HCT116 (cell line): Measurements from ENCODE around the gene MSH3. TPM values are rescaled to one million over a fixed set of nuclear protein-coding genes. Genes with fewer than 3 reads are reported as not detected.

Experiments
- ATAC-seq: fragments of 200-7000 bp; cut with Tn5 transposase; 2 replicates; pipeline ENCODE4 v1.9.1; 2020; ENCODE audit warnings: mild to moderate bottlenecking, moderate library complexity
- BruUV-seq: library from RNA; stranded (reverse); fragments of 400-500 nt; replicated peaks from 2 replicates; lab custom pipeline; 2021; lab: Mats Ljungman, UMichigan
- CTCF ChIA-PET: fragments of 300-600 bp; sonication (Branson Sonifier 250); formaldehyde crosslinking; loops from one replicate; lab custom pipeline; 2021; ENCODE audit warnings: antibody characterized with exemption; lab: Charles Lee
- POLR2A ChIA-PET: fragments of 300-600, 350-600 bp; sonication (Branson Sonifier 250); formaldehyde crosslinking; loops from one replicate; lab custom pipeline; 2021; ENCODE audit warnings: antibody characterized with exemption; lab: Charles Lee
- RAD21 ChIA-PET, 2 experiments: fragments of 300-600 bp; sonication (Branson Sonifier 250); formaldehyde crosslinking; loops; one replicate each; lab custom pipeline; 2023; ENCODE audit warnings: low total read pairs in 2 of 2; ENCODE audit not compliant: uncharacterized antibody in 2 of 2, unreplicated experiment in 2 of 2, low non-redundant PET in 1 of 2; lab: Charles Lee
- DNase-seq: peaks from one replicate; pipeline ENCODE4 v3.0.0-alpha.2; 2010; ENCODE audit warnings: low read depth, low spot score
- H2AFZ ChIP-seq: fragments of 200-600 bp; shearing (Covaris generic), sonication (generic); 2 replicates; pipeline ENCODE4 v1.6.1; 2017; ENCODE audit warnings: low read depth, mixed run types, mixed read lengths, antibody characterized with exemption, low read length; ENCODE audit not compliant: poor library complexity, severe bottlenecking
- H3K27ac ChIP-seq: 2 replicates; pipeline ENCODE4 v1.5.1; 2012; ENCODE audit warnings: low read depth, low read length
- H3K27me3 ChIP-seq: fragments of 200-600 bp; sonication (generic); 2 replicates; pipeline ENCODE4 v1.6.1; 2016; ENCODE audit warnings: mixed run types, low read length, mixed read lengths; ENCODE audit not compliant: insufficient read depth
- H3K36me3 ChIP-seq, 2 experiments: fragments of 200-500 bp in 1 of 2; fragments of 200-600 bp in 1 of 2; sonication (Bioruptor generic) in 1 of 2; sonication (generic) in 1 of 2; 2 replicates each; pipeline versions ENCODE4 v1.5.1 to v1.6.1; 2014 to 2016; ENCODE audit warnings: low read length in 2 of 2, inconsistent platforms in 1 of 2, mixed read lengths in 1 of 2, mixed run types in 1 of 2; ENCODE audit not compliant: insufficient read depth in 2 of 2, control insufficient read depth in 1 of 2
- H3K4me1 ChIP-seq, 2 experiments: fragments of 200-600 bp in 1 of 2; sonication (generic) in 1 of 2; 2 replicates each; pipeline versions ENCODE4 v1.5.1 to v1.6.1; 2012 to 2017; ENCODE audit warnings: low read length in 2 of 2, inconsistent platforms in 1 of 2, mild to moderate bottlenecking in 1 of 2, mixed read lengths in 1 of 2, mixed run types in 1 of 2, moderate library complexity in 1 of 2; ENCODE audit not compliant: insufficient read depth in 2 of 2, control insufficient read depth in 1 of 2
- H3K4me2 ChIP-seq: fragments of 200-600 bp; sonication (generic); 2 replicates; pipeline ENCODE4 v1.6.1; 2017; ENCODE audit warnings: mixed run types, low read length, mixed read lengths
- H3K4me3 ChIP-seq, 2 experiments: fragments of 200-600 bp in 1 of 2; sonication (generic) in 1 of 2; replicated peaks in 1 of 2; 2 replicates each; pipeline ENCODE4 v1.5.1; 2011 to 2016; ENCODE audit warnings: low read length in 2 of 2, control low read depth in 1 of 2, low read depth in 1 of 2, mild to moderate bottlenecking in 1 of 2, mixed read lengths in 1 of 2, mixed run types in 1 of 2
- H3K79me2 ChIP-seq: fragments of 200-600 bp; sonication (generic); 2 replicates; pipeline ENCODE4 v1.6.1; 2017; ENCODE audit warnings: mild to moderate bottlenecking, mixed run types, low read length, moderate library complexity, mixed read lengths; ENCODE audit not compliant: insufficient read depth
- H3K9ac ChIP-seq: fragments of 200-600 bp; sonication (generic); 2 replicates; pipeline ENCODE4 v1.6.1; 2016; ENCODE audit warnings: low read length, mixed read lengths
- H3K9me2 ChIP-seq: fragments of 200-600 bp; sonication (generic), shearing (Covaris generic); 2 replicates; pipeline ENCODE4 v1.6.1; 2017; ENCODE audit warnings: mixed run types, mild to moderate bottlenecking, moderate library complexity; ENCODE audit not compliant: insufficient read depth
- H3K9me3 ChIP-seq, 2 experiments: fragments of 200-500 bp in 1 of 2; fragments of 200-600 bp in 1 of 2; sonication (Bioruptor generic) in 1 of 2; sonication (generic) in 1 of 2; 2 replicates each; pipeline ENCODE4 v1.6.1; 2014 to 2017; ENCODE audit warnings: low read length in 2 of 2, mixed read lengths in 2 of 2, inconsistent platforms in 1 of 2, low read depth in 1 of 2, mild to moderate bottlenecking in 1 of 2, mixed run types in 1 of 2, moderate library complexity in 1 of 2; ENCODE audit not compliant: control insufficient read depth in 1 of 2, insufficient read depth in 1 of 2
- H4K20me1 ChIP-seq: fragments of 200-600 bp; sonication (generic), shearing (Covaris generic); 2 replicates; pipeline ENCODE4 v1.6.1; 2017; ENCODE audit warnings: mixed run types, mild to moderate bottlenecking, moderate library complexity; ENCODE audit not compliant: insufficient read depth
- CBX3 ChIP-seq: IDR thresholded peaks from 2 replicates; pipeline ENCODE4 v1.6.1; 2012; ENCODE audit warnings: low read depth
- CEBPB ChIP-seq: IDR thresholded peaks from 2 replicates; pipeline ENCODE4 v1.6.1; 2012; ENCODE audit warnings: low read depth
- EGR1 ChIP-seq: IDR thresholded peaks from 2 replicates; pipeline ENCODE4 v1.6.1; 2012; ENCODE audit warnings: low read depth
- ELF1 ChIP-seq: IDR thresholded peaks from 2 replicates; pipeline ENCODE4 v1.6.1; 2012; ENCODE audit warnings: low read depth, borderline replicate concordance
- EZH2phosphoT487 ChIP-seq: fragments of 200-600 bp; IDR thresholded peaks from 2 replicates; pipeline ENCODE4 v1.6.1; 2018; ENCODE audit warnings: antibody characterized with exemption, borderline replicate concordance
- FOSL1 ChIP-seq: IDR thresholded peaks from 2 replicates; pipeline ENCODE4 v1.6.1; 2012; ENCODE audit warnings: low read depth
- JUND ChIP-seq: IDR thresholded peaks from 2 replicates; pipeline ENCODE4 v1.6.1; 2012
- POLR2A ChIP-seq: IDR thresholded peaks from 2 replicates; pipeline ENCODE4 v1.7.0; 2011; ENCODE audit warnings: borderline replicate concordance; ENCODE audit not compliant: insufficient read depth, insufficient read length; ENCODE audit errors: extremely low read depth
- POLR2AphosphoS5 ChIP-seq: IDR thresholded peaks from 2 replicates; pipeline ENCODE4 v1.6.1; 2011; ENCODE audit warnings: mild to moderate bottlenecking, low read depth, low read length, moderate library complexity
- RAD21 ChIP-seq: IDR thresholded peaks from 2 replicates; pipeline ENCODE4 v1.6.1; 2012; ENCODE audit warnings: low read depth, mild to moderate bottlenecking
- SIN3A ChIP-seq: IDR thresholded peaks from 2 replicates; pipeline ENCODE4 v1.6.1; 2012; ENCODE audit warnings: low read depth
- SRF ChIP-seq: IDR thresholded peaks from 2 replicates; pipeline ENCODE4 v1.6.1; 2012; ENCODE audit warnings: low read depth
- TCF7L2 ChIP-seq: IDR thresholded peaks from 2 replicates; pipeline ENCODE4 v1.7.0; 2011; ENCODE audit warnings: borderline replicate concordance, inconsistent platforms; ENCODE audit not compliant: insufficient read depth, insufficient read length; ENCODE audit errors: extremely low read depth
- YY1 ChIP-seq: IDR thresholded peaks from 2 replicates; pipeline ENCODE4 v1.6.1; 2011; ENCODE audit warnings: low read length, low read depth, moderate library complexity, mild to moderate bottlenecking; ENCODE audit not compliant: insufficient replicate concordance; ENCODE audit errors: extremely low read depth
- ZFX ChIP-seq: fragments of 450-650 bp; IDR thresholded peaks from 2 replicates; pipeline ENCODE4 v1.6.1; 2017
- ZNF274 ChIP-seq: fragments of 200-500 bp; sonication (Bioruptor generic); IDR thresholded peaks from 2 replicates; pipeline ENCODE4 v1.6.1; 2014; ENCODE audit warnings: mild to moderate bottlenecking, low read depth, low read length, inconsistent platforms
- intact Hi-C: fragments of 100-400 bp; cut with micrococcal nuclease; formaldehyde crosslinking; loops from 2 replicates; pipeline ENCODE4 v1.10.0; 2022
- total RNA-seq: library from RNA; stranded (reverse); gene quantifications from one replicate; pipeline ENCODE4 v1.2.1, GENCODE V29; 2021; ENCODE audit not compliant: unreplicated experiment
- TF ChIP-seq, protein P1 (sequence below): IDR thresholded peaks from 2 replicates; pipeline ENCODE4 v1.6.1; 2012
- TF ChIP-seq, protein P2 (sequence below): IDR thresholded peaks from 2 replicates; pipeline ENCODE4 v1.6.1; 2011; ENCODE audit warnings: mild to moderate bottlenecking, low read length, moderate library complexity; ENCODE audit not compliant: insufficient replicate concordance; ENCODE audit errors: extremely low read depth
- TF ChIP-seq, protein P3 (sequence below): IDR thresholded peaks from 2 replicates; pipeline ENCODE4 v1.6.1; 2012; ENCODE audit warnings: low read depth
- TF ChIP-seq, protein P4 (sequence below): IDR thresholded peaks from 2 replicates; pipeline ENCODE4 v1.6.1; 2012

Gene MSH3
- total RNA-seq, 1 experiment from 2014 or later, result 4.9 TPM

DNA sequence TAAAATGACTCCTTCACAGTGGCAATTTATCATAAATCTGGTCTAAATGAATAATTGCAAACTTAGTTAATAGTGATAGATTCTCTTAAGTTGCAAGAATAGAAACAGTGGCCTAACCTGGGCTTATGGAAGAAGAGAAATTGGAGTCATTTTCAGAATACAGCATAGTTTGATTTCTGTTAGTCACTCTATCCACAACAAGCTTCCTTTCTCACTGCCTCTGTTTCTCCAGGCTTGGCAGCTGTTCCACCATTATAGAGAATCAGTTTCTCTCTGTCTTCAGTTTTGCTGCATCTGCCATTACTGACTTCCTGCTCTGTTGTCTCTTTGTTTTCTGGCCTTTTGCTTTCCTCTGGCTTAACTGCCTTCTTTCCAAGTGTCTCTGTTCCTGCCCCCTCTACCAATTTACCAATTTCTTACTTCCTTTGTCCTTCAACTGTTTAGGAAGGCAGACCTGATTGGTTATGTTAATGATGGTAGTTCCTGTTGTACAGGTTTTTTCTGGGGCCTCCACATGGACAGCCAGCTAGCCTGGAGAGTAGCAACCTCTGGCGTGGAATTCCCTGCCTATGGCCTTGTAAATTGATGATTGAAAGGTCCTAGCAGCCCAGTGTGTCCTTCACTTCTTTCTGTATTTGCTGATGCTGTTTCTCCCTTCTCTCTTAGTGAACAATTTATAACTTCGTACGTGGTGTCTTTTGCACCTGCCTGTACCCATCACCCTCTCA lies 229.8 kb downstream of the MSH3 start:
- Histone ChIP-seq H3K4me3 (no peak overlapping the region), H3K4me2 (no peak overlapping the region), H3K9me3 (no peaks in the 10 kb centered on the region), H2AFZ (no peak overlapping the region), H3K27me3 (no peaks in the 10 kb centered on the region), H3K36me3 (no peaks in the 10 kb centered on the region), H3K9me2 (no peaks in the 10 kb centered on the region), H3K27ac (no peak overlapping the region), H3K79me2 (no peaks in the 10 kb centered on the region), H3K4me1 (peaks cover 0 to 9% of the 10 kb centered on the region in 2 experiments; a peak in 1 of 4 replicates), H4K20me1 (no peaks in the 10 kb centered on the region), H3K9ac (no peak overlapping the region)
- TF ChIP-seq POLR2AphosphoS5 (no peak), TCF7L2 (no peak), YY1 (no peak), SIN3A (no peak), CBX3 (no peak), POLR2A (no peak), JUND (no peak), EZH2phosphoT487 (no peak), CEBPB (no peak), ELF1 (no peak), ZFX (no peak), FOSL1 (no peak), RAD21 (no peak), EGR1 (no peak), ZNF274 (no peak), SRF (no peak)
- TF ChIP-seq, protein P1, sequence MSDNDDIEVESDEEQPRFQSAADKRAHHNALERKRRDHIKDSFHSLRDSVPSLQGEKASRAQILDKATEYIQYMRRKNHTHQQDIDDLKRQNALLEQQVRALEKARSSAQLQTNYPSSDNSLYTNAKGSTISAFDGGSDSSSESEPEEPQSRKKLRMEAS, result no peak
- TF ChIP-seq, protein P2, sequence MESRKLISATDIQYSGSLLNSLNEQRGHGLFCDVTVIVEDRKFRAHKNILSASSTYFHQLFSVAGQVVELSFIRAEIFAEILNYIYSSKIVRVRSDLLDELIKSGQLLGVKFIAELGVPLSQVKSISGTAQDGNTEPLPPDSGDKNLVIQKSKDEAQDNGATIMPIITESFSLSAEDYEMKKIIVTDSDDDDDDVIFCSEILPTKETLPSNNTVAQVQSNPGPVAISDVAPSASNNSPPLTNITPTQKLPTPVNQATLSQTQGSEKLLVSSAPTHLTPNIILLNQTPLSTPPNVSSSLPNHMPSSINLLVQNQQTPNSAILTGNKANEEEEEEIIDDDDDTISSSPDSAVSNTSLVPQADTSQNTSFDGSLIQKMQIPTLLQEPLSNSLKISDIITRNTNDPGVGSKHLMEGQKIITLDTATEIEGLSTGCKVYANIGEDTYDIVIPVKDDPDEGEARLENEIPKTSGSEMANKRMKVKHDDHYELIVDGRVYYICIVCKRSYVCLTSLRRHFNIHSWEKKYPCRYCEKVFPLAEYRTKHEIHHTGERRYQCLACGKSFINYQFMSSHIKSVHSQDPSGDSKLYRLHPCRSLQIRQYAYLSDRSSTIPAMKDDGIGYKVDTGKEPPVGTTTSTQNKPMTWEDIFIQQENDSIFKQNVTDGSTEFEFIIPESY, result no peak
- TF ChIP-seq, protein P3, sequence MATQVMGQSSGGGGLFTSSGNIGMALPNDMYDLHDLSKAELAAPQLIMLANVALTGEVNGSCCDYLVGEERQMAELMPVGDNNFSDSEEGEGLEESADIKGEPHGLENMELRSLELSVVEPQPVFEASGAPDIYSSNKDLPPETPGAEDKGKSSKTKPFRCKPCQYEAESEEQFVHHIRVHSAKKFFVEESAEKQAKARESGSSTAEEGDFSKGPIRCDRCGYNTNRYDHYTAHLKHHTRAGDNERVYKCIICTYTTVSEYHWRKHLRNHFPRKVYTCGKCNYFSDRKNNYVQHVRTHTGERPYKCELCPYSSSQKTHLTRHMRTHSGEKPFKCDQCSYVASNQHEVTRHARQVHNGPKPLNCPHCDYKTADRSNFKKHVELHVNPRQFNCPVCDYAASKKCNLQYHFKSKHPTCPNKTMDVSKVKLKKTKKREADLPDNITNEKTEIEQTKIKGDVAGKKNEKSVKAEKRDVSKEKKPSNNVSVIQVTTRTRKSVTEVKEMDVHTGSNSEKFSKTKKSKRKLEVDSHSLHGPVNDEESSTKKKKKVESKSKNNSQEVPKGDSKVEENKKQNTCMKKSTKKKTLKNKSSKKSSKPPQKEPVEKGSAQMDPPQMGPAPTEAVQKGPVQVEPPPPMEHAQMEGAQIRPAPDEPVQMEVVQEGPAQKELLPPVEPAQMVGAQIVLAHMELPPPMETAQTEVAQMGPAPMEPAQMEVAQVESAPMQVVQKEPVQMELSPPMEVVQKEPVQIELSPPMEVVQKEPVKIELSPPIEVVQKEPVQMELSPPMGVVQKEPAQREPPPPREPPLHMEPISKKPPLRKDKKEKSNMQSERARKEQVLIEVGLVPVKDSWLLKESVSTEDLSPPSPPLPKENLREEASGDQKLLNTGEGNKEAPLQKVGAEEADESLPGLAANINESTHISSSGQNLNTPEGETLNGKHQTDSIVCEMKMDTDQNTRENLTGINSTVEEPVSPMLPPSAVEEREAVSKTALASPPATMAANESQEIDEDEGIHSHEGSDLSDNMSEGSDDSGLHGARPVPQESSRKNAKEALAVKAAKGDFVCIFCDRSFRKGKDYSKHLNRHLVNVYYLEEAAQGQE, result no peak
- TF ChIP-seq, protein P4, sequence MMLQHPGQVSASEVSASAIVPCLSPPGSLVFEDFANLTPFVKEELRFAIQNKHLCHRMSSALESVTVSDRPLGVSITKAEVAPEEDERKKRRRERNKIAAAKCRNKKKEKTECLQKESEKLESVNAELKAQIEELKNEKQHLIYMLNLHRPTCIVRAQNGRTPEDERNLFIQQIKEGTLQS, result no peak
- DNase-seq (no peak), ATAC-seq (no peak)
- intact Hi-C loops, result no loop called here
- ChIA-PET POLR2A (no interaction called here), RAD21 (no interaction called here), CTCF (no interaction called here)
- no TSS peak for BruUV-seq
